SK-N-SH (cell line): ENCODE data around the gene DCHS2. TPM values are rescaled to one million over a fixed set of nuclear protein-coding genes. Genes with fewer than 3 reads are reported as not detected.

Experiments used
- CTCF ChIA-PET: fragments of 300-600, 350-600 bp; formaldehyde crosslinking; extraction: SDS; loops from one replicate; lab custom pipeline; 2021; lab: Yijun Ruan, JAX
- POLR2A ChIA-PET: fragments of 350-600 bp; sonication (Branson Sonifier 250); formaldehyde crosslinking; extraction: SDS; loops from one replicate; lab custom pipeline; 2020; ENCODE audit warnings: antibody characterized with exemption, inconsistent platforms; lab: Yijun Ruan, JAX
- DNase-seq: peaks from one replicate; pipeline ENCODE4 v3.0.0; 2012
- H2AFZ ChIP-seq: fragments of 200-600 bp; sonication (generic); 2 replicates; pipeline ENCODE4 v1.8.1; 2016; ENCODE audit warnings: antibody characterized with exemption, mild to moderate bottlenecking, low read depth
- H3F3A ChIP-seq: fragments of 200-600 bp; sonication (generic); replicated peaks from 2 replicates; pipeline ENCODE3; 2016; ENCODE audit warnings: antibody characterized with exemption, mild to moderate bottlenecking; ENCODE audit not compliant: insufficient read depth
- H3K27ac ChIP-seq, 2 experiments: fragments of 200-500 bp in 1 of 2; fragments of 200-600 bp in 1 of 2; sonication (Bioruptor generic) in 1 of 2; sonication (generic), shearing (Covaris generic) in 1 of 2; 2 replicates each; pipeline versions ENCODE4 v1.5.1 to v1.6.1; 2014 to 2016; ENCODE audit warnings: low read depth in 2 of 2, inconsistent platforms in 1 of 2, low read length in 1 of 2, mild to moderate bottlenecking in 1 of 2, mixed read lengths in 1 of 2
- H3K27me3 ChIP-seq: fragments of 200-600 bp; sonication (generic), shearing (Covaris generic); 2 replicates; pipeline ENCODE4 v1.6.1; 2016; ENCODE audit warnings: mixed run types; ENCODE audit not compliant: insufficient read depth
- H3K36me3 ChIP-seq, 2 experiments: fragments of 200-500 bp in 1 of 2; fragments of 200-600 bp in 1 of 2; sonication (Bioruptor generic) in 1 of 2; sonication (generic) in 1 of 2; replicated peaks in 1 of 2; 2 replicates each; pipeline versions ENCODE3 to v1.5.1; 2014 to 2016; ENCODE audit warnings: low read length in 1 of 2, mild to moderate bottlenecking in 1 of 2; ENCODE audit not compliant: insufficient read depth in 2 of 2, control insufficient read depth in 1 of 2
- H3K4me1 ChIP-seq, 2 experiments: fragments of 200-500 bp in 1 of 2; fragments of 200-600 bp in 1 of 2; sonication (Bioruptor generic) in 1 of 2; sonication (generic), shearing (Covaris generic) in 1 of 2; 2 replicates each; pipeline versions ENCODE4 v1.5.1 to v1.6.1; 2014 to 2016; ENCODE audit warnings: low read depth in 1 of 2, low read length in 1 of 2, mixed run types in 1 of 2; ENCODE audit not compliant: insufficient read depth in 2 of 2, control insufficient read depth in 1 of 2
- H3K4me2 ChIP-seq: fragments of 200-600 bp; sonication (generic), shearing (Covaris generic); 2 replicates; pipeline ENCODE4 v1.6.1; 2017; ENCODE audit warnings: mixed run types
- H3K4me3 ChIP-seq, 2 experiments: fragments of 200-500 bp in 1 of 2; fragments of 200-600 bp in 1 of 2; sonication (Bioruptor generic) in 1 of 2; sonication (generic), shearing (Covaris generic) in 1 of 2; 2 replicates each; pipeline versions ENCODE4 v1.5.1 to v1.8.1; 2014 to 2016; ENCODE audit warnings: low read depth in 2 of 2, inconsistent platforms in 1 of 2, low read length in 1 of 2, mild to moderate bottlenecking in 1 of 2, mixed read lengths in 1 of 2, moderate library complexity in 1 of 2
- H3K79me2 ChIP-seq: fragments of 200-600 bp; sonication (generic); 2 replicates; pipeline ENCODE4 v1.8.1; 2017; ENCODE audit warnings: mild to moderate bottlenecking; ENCODE audit not compliant: insufficient read depth
- H3K9ac ChIP-seq: fragments of 200-600 bp; sonication (generic); 2 replicates; pipeline ENCODE4 v1.6.1; 2017; ENCODE audit warnings: mixed run types
- H3K9me2 ChIP-seq: fragments of 200-600 bp; sonication (generic); 2 replicates; pipeline ENCODE4 v1.6.1; 2017; ENCODE audit warnings: mixed run types
- H3K9me3 ChIP-seq: fragments of 200-600 bp; sonication (generic); 2 replicates; pipeline ENCODE4 v1.6.1; 2017; ENCODE audit warnings: mixed run types, mild to moderate bottlenecking, moderate library complexity
- H4K20me1 ChIP-seq: fragments of 200-600 bp; sonication (generic); 2 replicates; pipeline ENCODE4 v1.6.1; 2017; ENCODE audit warnings: mild to moderate bottlenecking, mixed run types; ENCODE audit not compliant: insufficient read depth
- CHD2 ChIP-seq: fragments of 150-350 bp; IDR thresholded peaks from 2 replicates; pipeline ENCODE4 v1.6.1; 2018; ENCODE audit warnings: low read length; ENCODE audit not compliant: partially characterized antibody
- CTCF ChIP-seq: fragments of 200-600 bp; sonication (generic); IDR thresholded peaks from 2 replicates; pipeline ENCODE4 v1.6.1; 2017; ENCODE audit warnings: antibody characterized with exemption, mild to moderate bottlenecking, moderate library complexity
- EZH2phosphoT487 ChIP-seq: fragments of 200-600 bp; sonication (generic); IDR thresholded peaks from 2 replicates; pipeline ENCODE4 v1.6.1; 2017; ENCODE audit warnings: low read depth, mixed run types, mild to moderate bottlenecking, antibody characterized with exemption, moderate library complexity, borderline replicate concordance
- FOSL2 ChIP-seq: IDR thresholded peaks from 2 replicates; pipeline ENCODE4 v1.4.0; 2012; ENCODE audit warnings: low read depth, mild to moderate bottlenecking, moderate library complexity, borderline replicate concordance
- FOXM1 ChIP-seq: IDR thresholded peaks from 2 replicates; pipeline ENCODE4 v1.4.0; 2012; ENCODE audit warnings: low read depth, mild to moderate bottlenecking
- GATA2 ChIP-seq: sonication (generic); formaldehyde crosslinking; IDR thresholded peaks from 2 replicates; pipeline ENCODE4 v1.5.0; 2020; ENCODE audit warnings: mild to moderate bottlenecking, missing genetic modification reagents
- MAX ChIP-seq: IDR thresholded peaks from 2 replicates; pipeline ENCODE4 v1.4.0; 2012; ENCODE audit warnings: low read depth
- MEF2A ChIP-seq: IDR thresholded peaks from 2 replicates; pipeline ENCODE4 v1.4.0; 2012; ENCODE audit warnings: low read depth, borderline replicate concordance
- NFIC ChIP-seq: IDR thresholded peaks from 2 replicates; pipeline ENCODE4 v1.4.0; 2012; ENCODE audit warnings: borderline replicate concordance
- NRF1 ChIP-seq: IDR thresholded peaks from 2 replicates; pipeline ENCODE4 v1.6.1; 2012; ENCODE audit warnings: low read depth, mild to moderate bottlenecking, low read length
- PBX3 ChIP-seq: IDR thresholded peaks from 2 replicates; pipeline ENCODE4; 2012
- RFX5 ChIP-seq: IDR thresholded peaks from 2 replicates; pipeline ENCODE4 v1.6.1; 2012; ENCODE audit warnings: mild to moderate bottlenecking, improper control_type of control experiment, low read length
- RXRA ChIP-seq: IDR thresholded peaks from 2 replicates; pipeline ENCODE4 v1.4.0; 2012; ENCODE audit warnings: low read depth, mild to moderate bottlenecking, borderline replicate concordance
- SMC3 ChIP-seq: IDR thresholded peaks from 2 replicates; pipeline ENCODE4 v1.6.1; 2012; ENCODE audit warnings: low read depth, low read length, improper control_type of control experiment
- TEAD4 ChIP-seq: IDR thresholded peaks from 2 replicates; pipeline ENCODE4 v1.4.0; 2012; ENCODE audit warnings: mild to moderate bottlenecking, borderline replicate concordance; ENCODE audit not compliant: insufficient read depth
- USF2 ChIP-seq: fragments of 150-350 bp; IDR thresholded peaks from 2 replicates; pipeline ENCODE4 v1.6.1; 2017; ENCODE audit warnings: antibody characterized with exemption, low read length, low read depth, borderline replicate concordance
- YY1 ChIP-seq: IDR thresholded peaks from 2 replicates; pipeline ENCODE4 v1.4.0; 2012; ENCODE audit warnings: low read depth, mild to moderate bottlenecking
- WGBS: methylation state at CpG from one replicate; pipeline ENCODE4 v1.1.6; 2017; ENCODE audit warnings: low lambda C conversion rate; 5-methylcytosine and 5-hydroxymethylcytosine counted together
- polyA plus RNA-seq, 3 experiments: library from polyadenylated mRNA; depleted of rRNA; stranded (reverse); fragments of >200 nt; gene quantifications; 2 replicates each; pipeline ENCODE4 v1.2.3, GENCODE V29; 2012

DCHS2 gene
- polyA plus RNA-seq, 1 of the 3 experiments (the other 2 are of a cell fraction), result not detected

GRCh38 chr4:154335588-154335987 lies 156.0 kb downstream of the DCHS2 start:
- POLR2A ChIA-PET, result no interaction called here
- Histone ChIP-seq H3K27ac (no peak overlapping the region), H3F3A (no peaks in the 10 kb centered on the region), H3K9ac (no peak overlapping the region), H3K4me1 (peaks cover 0 to 4% of the 10 kb centered on the region in 2 experiments; a peak in 1 of 4 replicates), H3K9me3 (no peaks in the 10 kb centered on the region), H3K9me2 (no peaks in the 10 kb centered on the region), H3K36me3 (no peaks in the 10 kb centered on the region), H3K4me3 (no peak overlapping the region), H3K4me2 (no peak overlapping the region), H3K27me3 (peaks cover 18% of the 10 kb centered on the region; the same call in 1 of the 2 replicates), H4K20me1 (no peaks in the 10 kb centered on the region), H2AFZ (no peak overlapping the region), H3K79me2 (no peaks in the 10 kb centered on the region)
- CTCF ChIA-PET, result no interaction called here
- TF ChIP-seq CTCF, result no peak
- TF ChIP-seq RFX5, result no peak
- no peak for TF ChIP-seq EZH2phosphoT487
- no peak for TF ChIP-seq FOSL2
- no peak for TF ChIP-seq NFIC
- TF ChIP-seq RXRA, result no peak
- no peak for TF ChIP-seq FOXM1
- no peak for TF ChIP-seq GATA2 (CRISPR knock-in tag)
- no peak for TF ChIP-seq CHD2
- no peak for TF ChIP-seq YY1
- TF ChIP-seq MAX, result no peak
- TF ChIP-seq MEF2A, result no peak
- no peak for TF ChIP-seq NRF1
- TF ChIP-seq SMC3, result no peak
- TF ChIP-seq TEAD4, result no peak
- TF ChIP-seq PBX3, result no peak
- TF ChIP-seq USF2, result no peak
- no peak for DNase-seq
- 11% methylated on average over 2 of the region's 2 CpGs for WGBS
